Colonic mucosa (tissue), 4 donors: ENCODE results near the gene OCLN. TPM values are rescaled to one million over a fixed set of nuclear protein-coding genes. Genes with fewer than 3 reads are reported as not detected.
A peak's percentile ranks its signal among the peaks of the same experiment; 100 is the strongest.

Experiments
- DNase-seq: peaks from one replicate; pipeline ENCODE4 v3.0.0-alpha.2; 2020
- H3K27ac ChIP-seq: fragments of 200-600 bp; one replicate; pipeline ENCODE4 v1.8.0; 2021
- H3K27me3 ChIP-seq: fragments of 200-600 bp; one replicate; pipeline ENCODE4 v1.8.0; 2021
- H3K36me3 ChIP-seq: fragments of 200-600 bp; one replicate; pipeline ENCODE4 v1.8.0; 2021
- H3K4me1 ChIP-seq: fragments of 200-600 bp; one replicate; pipeline ENCODE4 v1.8.0; 2021; ENCODE audit warnings: mild to moderate bottlenecking
- H3K4me3 ChIP-seq: fragments of 200-600 bp; one replicate; pipeline ENCODE4 v1.8.0; 2021
- H3K9ac ChIP-seq, 2 donors: one replicate each; pipeline ENCODE4 v1.7.0; 2013; ENCODE audit warnings: control low read depth in 2 of 2, low read depth in 2 of 2, low read length in 2 of 2
- H3K9me3 ChIP-seq: fragments of 200-600 bp; one replicate; pipeline ENCODE4 v1.8.0; 2021
- CTCF ChIP-seq: fragments of 200-600 bp; IDR thresholded peaks from one replicate; pipeline ENCODE4 v1.8.0; 2022; ENCODE audit warnings: antibody characterized with exemption, mild to moderate bottlenecking
- intact Hi-C: fragments of 100-400 bp; cut with DNase I; formaldehyde crosslinking; loops from one replicate; pipeline ENCODE4 v1.14.1; 2022
- total RNA-seq, 2 donors: library from RNA; stranded (reverse); fragmentation: NEBNext Ultra II Directional in 1 of 2; extraction: Animal tissue kit (Norgen Biotek cat#: 25700) in 1 of 2; gene quantifications; one replicate each; pipeline ENCODE4 v1.2.1, GENCODE V29; 2021
- donor health status: healthy.
- donor health status: DM: no; HTN: no; CAD: no.
- donor health status: DM: no; HTN: no; CAD: no.

OCLN gene
- total RNA-seq, 2 donors from 2014 or later: 115 to 176 TPM

- H3K27me3 ChIP-seq: peaks cover 4% of the 10 kb centered on the region
- H3K4me1 ChIP-seq: no peaks in the 10 kb centered on the region
- H3K36me3 ChIP-seq: no peaks in the 10 kb centered on the region
- intact Hi-C loops: loop anchor here (10.0 kb wide), 1 partner anchor 79 kb away; the partner anchor contains the start of gene MARVELD2
- H3K9me3 ChIP-seq: no peaks in the 10 kb centered on the region
- DNase-seq: peak; percentile 71
- peak overlapping the region; percentile 77 for H3K4me3 ChIP-seq
- H3K9ac ChIP-seq: peak overlapping the region; percentile 83 to 92
- no peak for TF ChIP-seq CTCF
- H3K27ac ChIP-seq: peak overlapping the region; percentile 97
These were observed 975 bp downstream of the OCLN start for GRCh38 chr5:69493396-69494133.

GRCh38 chr5:69494452-69494851 lies 1.9 kb downstream of the OCLN start:
- peak overlapping the region; percentile 97 for H3K27ac ChIP-seq
- DNase-seq: no peak
- peak overlapping the region in 1 of 2 donors; percentile 92 for H3K9ac ChIP-seq
- TF ChIP-seq CTCF: no peak
- H3K36me3 ChIP-seq: no peaks in the 10 kb centered on the region
- no peaks in the 10 kb centered on the region for H3K9me3 ChIP-seq
- intact Hi-C loops: loop anchor here (10.0 kb wide), 1 partner anchor 80 kb away; the partner anchor contains the start of gene MARVELD2
- H3K4me3 ChIP-seq: peak overlapping the region; percentile 77
- H3K27me3 ChIP-seq: peaks cover 4% of the 10 kb centered on the region
- no peaks in the 10 kb centered on the region for H3K4me1 ChIP-seq

GRCh38 chr5:69497006-69497520 lies 4.5 kb downstream of the OCLN start:
- no peak for TF ChIP-seq CTCF
- H3K9me3 ChIP-seq: no peaks in the 10 kb centered on the region
- no peak overlapping the region for H3K4me3 ChIP-seq
- intact Hi-C loops: loop anchor here (10.0 kb wide), 1 partner anchor 82 kb away; the partner anchor contains the start of gene MARVELD2
- no peak overlapping the region for H3K9ac ChIP-seq
- no peak overlapping the region for H3K27ac ChIP-seq
- H3K27me3 ChIP-seq: peaks cover 4% of the 10 kb centered on the region
- H3K4me1 ChIP-seq: peaks cover 5% of the 10 kb centered on the region
- H3K36me3 ChIP-seq: no peaks in the 10 kb centered on the region
- DNase-seq: no peak

GRCh38 chr5:69498384-69498783 lies 5.8 kb downstream of the OCLN start:
- Histone ChIP-seq H3K27me3 (peaks cover 3% of the 10 kb centered on the region), H3K4me1 (peaks cover 5% of the 10 kb centered on the region), H3K9ac (no peak overlapping the region), H3K9me3 (no peaks in the 10 kb centered on the region), H3K36me3 (no peaks in the 10 kb centered on the region), H3K27ac (peak overlapping the region; percentile 84), H3K4me3 (no peak overlapping the region)
- DNase-seq: no peak
- TF ChIP-seq CTCF: no peak
- intact Hi-C loops: loop anchor here (10.0 kb wide), 1 partner anchor 84 kb away; the partner anchor contains the start of gene MARVELD2

DNA sequence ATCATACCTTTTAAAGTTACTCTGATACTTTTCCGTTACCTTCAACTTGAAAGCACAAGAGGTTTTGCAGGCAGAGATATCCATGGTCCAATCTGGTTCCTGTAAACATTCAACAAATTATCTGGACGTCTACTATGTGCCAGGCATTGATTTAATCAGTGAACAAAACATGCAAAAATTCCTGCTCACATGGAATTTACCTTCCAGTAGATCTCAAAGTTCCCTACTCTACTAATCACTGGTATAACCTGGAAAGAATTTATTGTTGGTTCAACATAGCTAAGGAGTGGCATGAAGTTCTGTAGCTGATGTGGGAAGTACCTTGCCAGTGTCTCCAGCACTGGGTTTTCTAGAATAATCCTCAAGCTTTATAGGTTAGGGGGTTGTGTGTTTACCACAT lies 9.8 kb downstream of the OCLN start:
- TF ChIP-seq CTCF: no peak
- Histone ChIP-seq H3K36me3 (no peaks in the 10 kb centered on the region), H3K27ac (peak overlapping the region; percentile 40), H3K9me3 (no peaks in the 10 kb centered on the region), H3K9ac (peak overlapping the region in 1 of 2 donors; percentile 21), H3K4me3 (no peak overlapping the region), H3K4me1 (peaks cover 5% of the 10 kb centered on the region), H3K27me3 (no peaks in the 10 kb centered on the region)
- intact Hi-C loops: no loop called here
- no peak for DNase-seq
